Panc1 (cell line): ENCODE measurements around the gene CFP. TPM values are rescaled to one million over a fixed set of nuclear protein-coding genes. Genes with fewer than 3 reads are reported as not detected.
A peak's percentile ranks its signal among the peaks of the same experiment; 100 is the strongest.

Source experiments
- ATAC-seq: fragments of 200-7000 bp; cut with Tn5 transposase; 2 replicates; pipeline ENCODE4 v1.9.1; 2020; ENCODE audit warnings: mild to moderate bottlenecking, moderate library complexity
- BruUV-seq: library from RNA; stranded (reverse); fragments of 400-500 nt; replicated peaks from 2 replicates; lab custom pipeline; 2021; lab: Mats Ljungman, UMichigan
- CTCF ChIA-PET: fragments of 300-600 bp; sonication (Branson Sonifier 250); formaldehyde crosslinking; loops from one replicate; lab custom pipeline; 2022; ENCODE audit warnings: antibody characterized with exemption; lab: Charles Lee
- POLR2A ChIA-PET: fragments of 300-600 bp; sonication (Branson Sonifier 250); formaldehyde crosslinking; loops from one replicate; lab custom pipeline; 2022; ENCODE audit warnings: antibody characterized with exemption; lab: Charles Lee
- DNase-seq: peaks from one replicate; pipeline ENCODE4 v3.0.0-alpha.2; 2010; ENCODE audit warnings: low read depth, low spot score
- H3K27ac ChIP-seq: 2 replicates; pipeline ENCODE4 v1.5.1; 2011; ENCODE audit warnings: mild to moderate bottlenecking, low read length, inconsistent platforms
- H3K27me3 ChIP-seq: fragments of 200-500 bp; sonication (Bioruptor generic); 2 replicates; pipeline ENCODE4 v1.6.0; 2014; ENCODE audit warnings: low read length, inconsistent platforms; ENCODE audit not compliant: control insufficient read depth, insufficient read depth
- H3K36me3 ChIP-seq: fragments of 200-500 bp; sonication (Bioruptor generic); 2 replicates; pipeline ENCODE4 v1.5.1; 2014; ENCODE audit warnings: inconsistent platforms, mild to moderate bottlenecking, low read length, moderate library complexity; ENCODE audit not compliant: control insufficient read depth, insufficient read depth
- H3K4me1 ChIP-seq: 2 replicates; pipeline ENCODE4 v1.5.1; 2011; ENCODE audit warnings: inconsistent platforms, mild to moderate bottlenecking, low read length, moderate library complexity; ENCODE audit not compliant: control insufficient read depth, insufficient read depth
- H3K4me3 ChIP-seq, 2 experiments: 2 replicates each; pipeline ENCODE4 v1.5.1; 2011 to 2012; ENCODE audit warnings: low read depth in 2 of 2, low read length in 2 of 2, mild to moderate bottlenecking in 2 of 2, inconsistent platforms in 1 of 2, moderate library complexity in 1 of 2
- H3K9me3 ChIP-seq: fragments of 200-500 bp; sonication (Bioruptor generic); 2 replicates; pipeline ENCODE4 v1.5.1; 2014; ENCODE audit warnings: low read depth, mild to moderate bottlenecking, inconsistent platforms, low read length, moderate library complexity; ENCODE audit not compliant: control insufficient read depth, insufficient read depth
- CTCF ChIP-seq: fragments of 450-650 bp; IDR thresholded peaks from 2 replicates; pipeline ENCODE4 v1.5.1; 2017; ENCODE audit warnings: mild to moderate bottlenecking
- POLR2AphosphoS5 ChIP-seq: IDR thresholded peaks from 2 replicates; pipeline ENCODE4 v1.6.1; 2012; ENCODE audit warnings: mild to moderate bottlenecking, low read depth, low read length, moderate library complexity
- REST ChIP-seq, 2 experiments: IDR thresholded peaks; 2 replicates each; pipeline ENCODE4 v1.6.1; 2011 to 2012; ENCODE audit warnings: low read depth in 2 of 2, control low read depth in 1 of 2, low read length in 1 of 2, mild to moderate bottlenecking in 1 of 2, moderate library complexity in 1 of 2; ENCODE audit not compliant: insufficient read depth in 1 of 2
- SIN3A ChIP-seq: IDR thresholded peaks from 2 replicates; pipeline ENCODE4 v1.6.1; 2012; ENCODE audit warnings: low read depth, mild to moderate bottlenecking, low read length, moderate library complexity, borderline replicate concordance; ENCODE audit not compliant: insufficient read depth
- TCF7L2 ChIP-seq: IDR thresholded peaks from 2 replicates; pipeline ENCODE4 v1.6.1; 2011; ENCODE audit warnings: mild to moderate bottlenecking, low read depth, low read length, inconsistent platforms
- in situ Hi-C: cut with HindIII; loops from 2 replicates; pipeline ENCODE4 v1.10.0; 2016; ENCODE audit warnings: low sequenced_read_pairs, low pct_unique_long_range_greater_than_20kb
- intact Hi-C: fragments of 100-400 bp; cut with micrococcal nuclease; formaldehyde crosslinking; loops from one replicate; pipeline ENCODE4 v1.10.0; 2022; ENCODE audit not compliant: unreplicated experiment
- total RNA-seq: library from RNA; stranded (reverse); gene quantifications from one replicate; pipeline ENCODE4 v1.2.1, GENCODE V29; 2021; ENCODE audit not compliant: unreplicated experiment

The CFP gene
- total RNA-seq, 1 experiment from 2014 or later = 0.59 TPM

GRCh38 chrX:47651043-47651905 is 21.5 kb upstream of the CFP start:
- Histone ChIP-seq H3K27ac (peak overlapping the region; percentile 85), H3K4me1 (0 out of 2 replicates have a peak, but pooled peaks cover 5% of the 10 kb centered on the region), H3K9me3 (no peaks in the 10 kb centered on the region), H3K4me3 (peak overlapping the region; percentile 68 to 72), H3K36me3 (peaks cover 2% of the 10 kb centered on the region; the same call in 1 of the 2 replicates), H3K27me3 (no peaks in the 10 kb centered on the region)
- intact Hi-C loops = no loop called here
- DNase-seq (no peak), ATAC-seq (peak; percentile 45)
- BruUV-seq = no TSS peak
- POLR2A ChIA-PET = no interaction called here
- in situ Hi-C loops = no loop called here
- no peak for TF ChIP-seq POLR2AphosphoS5
- no peak for TF ChIP-seq CTCF
- no peak for TF ChIP-seq TCF7L2
- no peak for TF ChIP-seq SIN3A
- no peak for TF ChIP-seq REST (IDR thresholded peaks at IDR 0.05; ENCODE audit: insufficient read depth in 1 of 2, low read depth in 2 of 2, low read length in 1 of 2)
- CTCF ChIA-PET = no interaction called here

GRCh38 chrX:47650164-47651042 is 20.7 kb upstream of the CFP start, which contains the start of gene ELK1:
Gene ELK1, minus strand, starts transcription at chrX:47650563. Its CDS starts 9,122 bp downstream, at chrX:47641441.
- intact Hi-C loops (no loop called here), in situ Hi-C loops (no loop called here)
- no peaks in the 10 kb centered on the region; the same call in 1 of the 2 replicates for H3K36me3 ChIP-seq
- H3K27me3 ChIP-seq = no peaks in the 10 kb centered on the region
- no TSS peak for BruUV-seq
- no peaks in the 10 kb centered on the region for H3K9me3 ChIP-seq
- peak; percentile 84 for DNase-seq
- H3K27ac ChIP-seq = peak within 1 kb of the TSS; percentile 85
- ChIA-PET POLR2A (interaction anchor here (0.6 kb wide), 1 partner anchor 426 kb away, joined by 5 read pairs; no protein-coding TSS in a partner anchor), CTCF (no interaction called here)
- H3K4me1 ChIP-seq = 0 out of 2 replicates have a peak, but pooled peaks cover 5% of the 10 kb centered on the region
- ATAC-seq = peak; percentile 97
- TF ChIP-seq TCF7L2 (no peak), SIN3A (0 out of 2 replicates have a peak, but pooled peaks have one; percentile 41), POLR2AphosphoS5 (peak; percentile 68)
- peak within 1 kb of the TSS; percentile 72 to 74 for H3K4me3 ChIP-seq
